Endodermal cell (in vitro differentiated cells): ENCODE measurements around the gene SLC25A38. TPM values are rescaled to one million over a fixed set of nuclear protein-coding genes. Genes with fewer than 3 reads are reported as not detected.

ENCODE experiments used
- DNase-seq: peaks from one replicate; pipeline ENCODE4 v3.0.0-alpha.2; 2017
- H3K27ac ChIP-seq: 2 replicates; pipeline ENCODE4 v1.5.1; 2013; ENCODE audit warnings: mild to moderate bottlenecking, low read depth, low read length, moderate library complexity
- H3K27me3 ChIP-seq: 2 replicates; pipeline ENCODE4 v1.6.1; 2013; ENCODE audit warnings: mild to moderate bottlenecking, low read length, moderate library complexity; ENCODE audit not compliant: insufficient read depth, control insufficient read depth, poor library complexity, severe bottlenecking
- H3K36me3 ChIP-seq: 2 replicates; pipeline ENCODE4 v1.7.0; 2013; ENCODE audit warnings: mild to moderate bottlenecking, low read length, moderate library complexity; ENCODE audit not compliant: control insufficient read depth, insufficient read depth
- H3K4me1 ChIP-seq: one replicate; pipeline ENCODE4 v1.7.0; 2013; ENCODE audit warnings: low read length; ENCODE audit not compliant: control insufficient read depth, insufficient read depth
- H3K4me3 ChIP-seq: 2 replicates; pipeline ENCODE4 v1.5.1; 2013; ENCODE audit warnings: mild to moderate bottlenecking, low read length, moderate library complexity
- H3K9ac ChIP-seq: 2 replicates; pipeline ENCODE4 v1.6.1; 2013; ENCODE audit warnings: mild to moderate bottlenecking, low read length, moderate library complexity; ENCODE audit not compliant: poor library complexity, severe bottlenecking; ENCODE audit errors: extremely low read depth
- H3K9me3 ChIP-seq: 2 replicates; pipeline ENCODE4 v1.6.1; 2013; ENCODE audit warnings: mild to moderate bottlenecking, low read length, moderate library complexity; ENCODE audit not compliant: control insufficient read depth
- H3K27ac Mint-ChIP-seq: 2 replicates; pipeline ENCODE4 v1.8.0; 2020; ENCODE audit warnings: mixed read lengths
- H3K27me3 Mint-ChIP-seq: 2 replicates; pipeline ENCODE4 v1.8.0; 2021; ENCODE audit warnings: mild to moderate bottlenecking, mixed read lengths; ENCODE audit not compliant: insufficient read depth
- H3K36me3 Mint-ChIP-seq: 2 replicates; pipeline ENCODE4 v1.8.0; 2020; ENCODE audit warnings: low read depth, mixed read lengths
- H3K4me1 Mint-ChIP-seq: 2 replicates; pipeline ENCODE4 v1.8.0; 2020; ENCODE audit warnings: mixed read lengths
- H3K4me3 Mint-ChIP-seq: 2 replicates; pipeline ENCODE4 v1.8.0; 2020; ENCODE audit warnings: mild to moderate bottlenecking, moderate library complexity, mixed read lengths
- H3K9me3 Mint-ChIP-seq: 2 replicates; pipeline ENCODE4 v1.8.0; 2020; ENCODE audit warnings: mild to moderate bottlenecking, mixed read lengths
- WGBS, 2 experiments: methylation state at CpG; one replicate each; pipeline versions ENCODE4 v1.1.5 to v1.1.7; 2013; ENCODE audit warnings: missing lambda C conversion rate in 2 of 2, mixed read lengths in 1 of 2; ENCODE audit not compliant: insufficient coverage in 1 of 2, insufficient read length in 1 of 2; 5-methylcytosine and 5-hydroxymethylcytosine counted together
- total RNA-seq, 2 donors: library from RNA; stranded (reverse); fragmentation: NEBNext Ultra II Directional in 1 of 2; extraction: Animal tissue kit (Norgen Biotek cat#: 25700) in 1 of 2; gene quantifications; 2 replicates in 1 of 2; 3 replicates in 1 of 2; pipeline ENCODE4 v1.2.1, GENCODE V29; 2021
- TF ChIP-seq, protein P1 (sequence below): fragments of 200-600 bp; sonication (generic); conservative IDR thresholded peaks from 2 replicates; pipeline ENCODE4 v1.5.0; 2021; ENCODE audit warnings: antibody characterized with exemption, mild to moderate bottlenecking

Gene SLC25A38
- total RNA-seq, 2 donors from 2014 or later = 33.4 to 37.7 TPM

DNA sequence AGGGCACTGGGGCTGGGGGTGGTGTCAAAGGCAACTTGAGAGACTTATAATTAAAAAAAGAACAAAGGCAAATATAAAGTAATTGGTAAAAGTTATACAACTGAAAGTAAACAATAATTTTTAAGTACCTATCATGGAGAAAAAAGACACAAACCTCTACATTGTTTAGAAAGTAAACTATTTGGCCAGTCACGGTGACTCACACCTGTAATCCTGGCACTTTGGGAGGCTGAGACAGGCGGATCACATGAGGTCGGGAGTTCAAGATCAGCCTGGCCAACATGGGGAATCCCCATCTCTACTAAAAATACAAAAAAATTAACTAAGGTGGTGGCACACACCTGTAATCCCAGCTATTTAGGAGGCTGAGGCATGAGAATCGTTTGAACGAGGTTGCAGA lies 49.2 kb downstream of the SLC25A38 start:
- 95 to 97% methylated on average over 4 to 5 of the region's 5 CpGs for WGBS, 2 experiments
- no peaks in the 10 kb centered on the region for H3K36me3 Mint-ChIP-seq
- no peak for DNase-seq
- no peak overlapping the region for H3K27ac Mint-ChIP-seq
- Histone ChIP-seq H3K36me3 (no peaks in the 10 kb centered on the region), H3K9me3 (no peaks in the 10 kb centered on the region), H3K27ac (no peak overlapping the region), H3K27me3 (no peaks in the 10 kb centered on the region), H3K4me3 (no peak overlapping the region), H3K9ac (no peak overlapping the region), H3K4me1 (no peaks in the 10 kb centered on the region)
- no peaks in the 10 kb centered on the region for H3K4me1 Mint-ChIP-seq
- no peak overlapping the region for H3K4me3 Mint-ChIP-seq
- H3K9me3 Mint-ChIP-seq = no peaks in the 10 kb centered on the region
- TF ChIP-seq, protein P1, sequence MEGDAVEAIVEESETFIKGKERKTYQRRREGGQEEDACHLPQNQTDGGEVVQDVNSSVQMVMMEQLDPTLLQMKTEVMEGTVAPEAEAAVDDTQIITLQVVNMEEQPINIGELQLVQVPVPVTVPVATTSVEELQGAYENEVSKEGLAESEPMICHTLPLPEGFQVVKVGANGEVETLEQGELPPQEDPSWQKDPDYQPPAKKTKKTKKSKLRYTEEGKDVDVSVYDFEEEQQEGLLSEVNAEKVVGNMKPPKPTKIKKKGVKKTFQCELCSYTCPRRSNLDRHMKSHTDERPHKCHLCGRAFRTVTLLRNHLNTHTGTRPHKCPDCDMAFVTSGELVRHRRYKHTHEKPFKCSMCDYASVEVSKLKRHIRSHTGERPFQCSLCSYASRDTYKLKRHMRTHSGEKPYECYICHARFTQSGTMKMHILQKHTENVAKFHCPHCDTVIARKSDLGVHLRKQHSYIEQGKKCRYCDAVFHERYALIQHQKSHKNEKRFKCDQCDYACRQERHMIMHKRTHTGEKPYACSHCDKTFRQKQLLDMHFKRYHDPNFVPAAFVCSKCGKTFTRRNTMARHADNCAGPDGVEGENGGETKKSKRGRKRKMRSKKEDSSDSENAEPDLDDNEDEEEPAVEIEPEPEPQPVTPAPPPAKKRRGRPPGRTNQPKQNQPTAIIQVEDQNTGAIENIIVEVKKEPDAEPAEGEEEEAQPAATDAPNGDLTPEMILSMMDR = no peak
- peaks cover 4% of the 10 kb centered on the region for H3K27me3 Mint-ChIP-seq

DNA sequence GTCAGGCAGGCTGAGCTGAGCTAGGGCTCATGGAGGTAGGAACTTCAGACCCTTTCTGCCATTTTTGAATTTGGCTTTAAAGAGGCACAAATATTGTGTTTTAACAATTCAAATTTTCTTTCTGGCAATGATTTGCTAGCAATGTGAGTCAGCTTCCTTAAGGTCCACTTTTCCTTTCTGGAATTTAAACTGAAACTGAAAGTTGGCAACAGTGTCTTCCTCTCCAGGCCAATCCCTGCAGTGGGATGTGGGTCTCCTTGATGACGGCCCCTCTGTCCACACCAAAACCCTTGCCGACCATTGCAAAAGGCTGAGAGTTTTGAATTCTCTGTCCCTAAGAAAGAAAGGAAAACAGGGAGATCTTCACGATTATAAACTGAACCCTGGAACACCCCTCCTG lies 50.5 kb downstream of the SLC25A38 start:
- 90% methylated on average over 3 of the region's 3 CpGs; no CpG with 5 or more reads in 1 of the 2 experiments for whole genome bisulfite sequencing, 2 experiments
- Histone ChIP-seq H3K4me1 (no peaks in the 10 kb centered on the region), H3K4me3 (no peak overlapping the region), H3K9ac (no peak overlapping the region), H3K9me3 (no peaks in the 10 kb centered on the region), H3K36me3 (no peaks in the 10 kb centered on the region), H3K27ac (no peak overlapping the region), H3K27me3 (no peaks in the 10 kb centered on the region)
- no peak overlapping the region for H3K4me3 Mint-ChIP-seq
- no peaks in the 10 kb centered on the region for H3K9me3 Mint-ChIP-seq
- no peak overlapping the region for H3K27ac Mint-ChIP-seq
- no peaks in the 10 kb centered on the region for H3K36me3 Mint-ChIP-seq
- DNase-seq = no peak
- H3K4me1 Mint-ChIP-seq = no peaks in the 10 kb centered on the region
- peaks cover 4% of the 10 kb centered on the region for H3K27me3 Mint-ChIP-seq
- TF ChIP-seq, protein P1 = no peak

DNA sequence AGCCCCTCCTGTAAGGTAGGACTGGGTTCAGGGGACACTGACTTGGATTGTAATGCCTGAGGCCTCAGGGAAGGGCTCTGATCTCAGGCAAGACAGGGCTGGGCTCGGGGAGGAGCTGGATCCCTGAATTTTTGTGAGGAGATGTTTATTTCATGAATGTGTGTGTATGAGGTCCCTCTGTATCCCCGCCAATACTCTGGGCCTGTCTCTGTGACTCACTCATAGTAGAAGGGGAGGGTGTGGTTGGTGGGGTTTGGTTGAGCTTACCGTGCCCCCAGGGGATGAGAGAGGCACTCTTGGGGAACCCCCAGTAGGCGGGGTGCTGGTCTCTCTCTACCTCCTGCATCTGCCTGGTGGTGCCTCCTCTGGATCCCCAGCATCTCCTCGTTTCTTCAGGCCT lies 51.4 kb downstream of the SLC25A38 start:
- H3K9ac ChIP-seq = no peak overlapping the region
- WGBS, 2 experiments = 87 to 100% methylated on average over 2 to 5 of the region's 5 CpGs
- no peaks in the 10 kb centered on the region for H3K27me3 ChIP-seq
- no peak for DNase-seq
- no peaks in the 10 kb centered on the region for H3K9me3 Mint-ChIP-seq
- no peaks in the 10 kb centered on the region for H3K4me1 Mint-ChIP-seq
- no peak overlapping the region for H3K27ac ChIP-seq
- H3K9me3 ChIP-seq = no peaks in the 10 kb centered on the region
- H3K27me3 Mint-ChIP-seq = peaks cover 4% of the 10 kb centered on the region
- H3K36me3 Mint-ChIP-seq = no peaks in the 10 kb centered on the region
- no peaks in the 10 kb centered on the region for H3K4me1 ChIP-seq
- H3K4me3 ChIP-seq = no peak overlapping the region
- H3K27ac Mint-ChIP-seq = no peak overlapping the region
- no peak overlapping the region for H3K4me3 Mint-ChIP-seq
- TF ChIP-seq, protein P1 = no peak
- H3K36me3 ChIP-seq = no peaks in the 10 kb centered on the region
